Measurements from ENCODE around the gene TULP3.

- TF ChIP-seq, protein P1, sequence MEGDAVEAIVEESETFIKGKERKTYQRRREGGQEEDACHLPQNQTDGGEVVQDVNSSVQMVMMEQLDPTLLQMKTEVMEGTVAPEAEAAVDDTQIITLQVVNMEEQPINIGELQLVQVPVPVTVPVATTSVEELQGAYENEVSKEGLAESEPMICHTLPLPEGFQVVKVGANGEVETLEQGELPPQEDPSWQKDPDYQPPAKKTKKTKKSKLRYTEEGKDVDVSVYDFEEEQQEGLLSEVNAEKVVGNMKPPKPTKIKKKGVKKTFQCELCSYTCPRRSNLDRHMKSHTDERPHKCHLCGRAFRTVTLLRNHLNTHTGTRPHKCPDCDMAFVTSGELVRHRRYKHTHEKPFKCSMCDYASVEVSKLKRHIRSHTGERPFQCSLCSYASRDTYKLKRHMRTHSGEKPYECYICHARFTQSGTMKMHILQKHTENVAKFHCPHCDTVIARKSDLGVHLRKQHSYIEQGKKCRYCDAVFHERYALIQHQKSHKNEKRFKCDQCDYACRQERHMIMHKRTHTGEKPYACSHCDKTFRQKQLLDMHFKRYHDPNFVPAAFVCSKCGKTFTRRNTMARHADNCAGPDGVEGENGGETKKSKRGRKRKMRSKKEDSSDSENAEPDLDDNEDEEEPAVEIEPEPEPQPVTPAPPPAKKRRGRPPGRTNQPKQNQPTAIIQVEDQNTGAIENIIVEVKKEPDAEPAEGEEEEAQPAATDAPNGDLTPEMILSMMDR (IDR thresholded peaks at IDR 0.05; ENCODE audit: poor library complexity) = no peak
- TF ChIP-seq EZH2 (IDR thresholded peaks at IDR 0.05; ENCODE audit: borderline replicate concordance) = no peak
Observed at GRCh38 chr12:2900642-2901041, 10.0 kb downstream of the TULP3 start.

All from hepatocyte (in vitro differentiated cells).